Stimulated activated naive CD4-positive, alpha-beta T cell (primary cell): ENCODE measurements around the gene MYOM1.

ENCODE experiments used
- DNase-seq, 6 experiments: peaks; one replicate each; lab custom pipeline; 2025; lab: John Stamatoyannopoulos, UW

MYOM1 gene

GRCh38 chr18:3184275-3184963 is 35.3 kb downstream of the MYOM1 start:
- DNase-seq, result no peak

GRCh38 chr18:3183103-3183717 is 36.6 kb downstream of the MYOM1 start:
- no peak for DNase-seq

GRCh38 chr18:3180325-3180724 is 39.4 kb downstream of the MYOM1 start:
- DNase-seq, result no peak

DNA sequence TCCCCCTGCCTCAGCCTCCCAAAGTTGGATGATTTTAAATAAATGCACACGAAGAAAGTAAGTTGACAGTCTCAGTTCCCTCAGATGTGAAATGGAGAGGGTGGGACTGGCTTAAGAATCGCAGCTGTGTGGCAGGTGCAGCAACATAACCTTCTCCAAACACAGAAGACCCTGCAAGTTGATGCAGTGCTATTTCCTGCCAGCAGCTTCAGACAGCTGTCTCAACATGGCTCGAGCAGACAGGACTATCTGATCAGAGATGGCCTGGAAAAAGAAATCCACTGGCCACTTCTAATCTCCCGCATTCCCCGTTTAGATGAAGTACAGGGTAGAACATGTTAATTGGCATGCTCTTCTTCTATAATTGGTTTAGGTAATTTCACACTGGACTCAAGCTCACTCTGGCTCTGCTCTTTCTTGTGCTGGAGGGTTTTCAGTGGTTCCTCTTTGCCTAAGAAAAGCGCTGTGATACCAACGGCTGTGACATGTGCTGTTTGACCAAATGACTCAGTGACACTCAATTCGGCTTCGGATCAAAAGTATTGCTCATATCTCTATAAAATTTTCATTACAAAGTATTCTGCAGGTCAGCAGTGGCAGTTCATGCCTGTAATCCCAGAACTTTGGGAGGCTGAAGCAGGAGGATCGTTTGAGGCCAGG is 40.2 kb downstream of the MYOM1 start:
- DNase-seq, result no peak

DNA sequence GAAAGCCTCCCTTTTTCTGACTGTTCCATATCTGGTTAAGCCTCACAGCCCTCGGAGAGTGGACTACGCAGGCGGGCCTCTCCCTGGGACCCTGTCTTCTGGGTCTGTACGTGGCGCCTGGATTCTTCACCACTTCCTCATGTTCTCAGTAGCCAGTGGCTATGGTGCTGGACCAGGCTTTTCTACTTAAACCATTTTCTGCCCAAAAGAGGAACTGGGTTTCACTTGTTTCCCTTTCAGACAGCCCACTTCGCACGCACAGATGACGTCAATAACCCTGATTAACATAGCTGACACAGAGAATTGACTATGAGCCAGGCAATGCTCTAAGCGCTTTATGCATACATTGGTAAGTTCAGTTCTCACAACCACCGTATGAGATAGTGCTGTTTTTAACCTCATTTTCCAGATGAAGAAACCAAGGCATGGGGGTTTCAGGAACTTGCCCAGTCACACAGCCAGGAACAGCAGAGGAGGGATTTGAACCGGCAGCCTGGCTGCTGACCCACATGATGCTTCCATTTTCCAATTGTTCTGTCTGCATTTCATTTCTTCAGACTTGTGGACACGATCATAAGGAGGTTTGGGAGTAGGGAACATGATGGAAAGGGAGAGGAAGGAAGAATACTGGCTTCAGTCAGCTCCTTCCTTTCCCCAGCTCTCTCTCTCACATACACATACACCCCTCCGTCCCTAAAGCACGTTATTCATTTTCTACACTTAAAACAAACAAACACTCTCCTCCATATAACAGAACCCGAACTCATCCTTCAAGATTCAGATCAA is 41.7 kb downstream of the MYOM1 start:
- no peak for DNase-seq

GRCh38 chr18:3175195-3175758 is 44.5 kb downstream of the MYOM1 start:
- DNase-seq, result no peak

- DNase-seq, result no peak
Observed at GRCh38 chr18:3172097-3172496, 47.7 kb downstream of the MYOM1 start.

DNA sequence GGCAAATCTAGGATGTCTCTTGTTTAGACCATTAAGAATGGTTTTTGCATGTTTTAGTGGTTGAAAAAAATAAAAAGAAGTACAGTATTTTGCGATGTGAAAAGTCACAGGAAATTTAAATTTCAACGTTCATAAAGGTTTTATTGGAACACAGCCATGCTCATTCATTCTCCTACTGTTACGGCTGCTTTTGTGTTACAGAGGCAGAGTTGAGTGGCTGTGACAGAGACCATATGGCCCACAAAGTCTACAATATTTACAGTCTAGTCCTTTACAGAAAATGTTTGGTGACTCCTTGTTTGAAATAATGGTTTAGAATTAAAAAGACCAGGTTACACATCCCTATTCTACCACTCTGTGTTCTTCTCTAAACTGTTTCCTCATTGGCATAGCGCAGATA is 48.1 kb downstream of the MYOM1 start:
- no peak for DNase-seq

- DNase-seq, result no peak
Observed at GRCh38 chr18:3170441-3171161, 49.2 kb downstream of the MYOM1 start.

- DNase-seq, result no peak
Observed at GRCh38 chr18:3164381-3164780, 55.4 kb downstream of the MYOM1 start.

DNA sequence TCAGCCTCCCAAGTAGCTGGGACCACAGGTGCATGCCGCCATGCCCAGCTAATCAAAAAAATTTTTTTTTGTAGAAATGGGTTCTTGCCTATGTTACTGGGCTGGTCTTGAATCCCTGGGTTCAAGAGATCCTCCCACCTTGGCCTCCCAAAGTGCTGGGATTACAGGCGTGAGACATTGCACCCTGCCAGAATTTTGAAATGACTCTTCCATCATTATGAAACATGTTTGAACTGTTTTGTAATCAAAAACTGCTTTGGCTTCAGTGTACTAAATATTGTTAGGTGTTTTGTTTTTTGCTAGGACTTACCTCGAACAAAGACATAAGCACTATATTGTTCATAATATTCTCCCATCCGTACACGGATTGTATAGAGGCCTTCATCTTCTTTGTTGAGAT is 55.8 kb downstream of the MYOM1 start:
- DNase-seq, result no peak

GRCh38 chr18:3162181-3162580 is 57.6 kb downstream of the MYOM1 start:
- DNase-seq, result no peak

DNA sequence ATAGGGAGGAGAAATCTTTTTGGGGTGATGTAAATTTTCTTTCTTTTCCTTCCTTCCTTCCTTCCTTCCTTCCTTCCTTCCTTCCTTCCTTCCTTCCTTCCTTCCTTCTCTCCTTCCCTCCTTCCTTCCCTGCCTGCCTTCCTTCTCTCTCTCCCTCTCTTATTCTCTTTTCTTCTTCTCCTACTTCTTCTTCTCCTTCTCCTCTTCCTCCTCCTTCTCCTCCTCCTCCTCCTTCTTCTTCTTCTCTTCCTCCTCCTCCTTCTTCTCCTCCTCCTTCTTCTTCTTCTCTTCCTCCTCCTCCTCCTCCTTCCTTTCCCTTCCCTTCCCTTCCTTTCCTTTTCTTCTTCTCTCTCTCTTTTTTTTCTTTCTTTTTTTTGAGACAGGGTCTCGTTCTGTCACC is 59.9 kb downstream of the MYOM1 start:
- no peak for DNase-seq

DNA sequence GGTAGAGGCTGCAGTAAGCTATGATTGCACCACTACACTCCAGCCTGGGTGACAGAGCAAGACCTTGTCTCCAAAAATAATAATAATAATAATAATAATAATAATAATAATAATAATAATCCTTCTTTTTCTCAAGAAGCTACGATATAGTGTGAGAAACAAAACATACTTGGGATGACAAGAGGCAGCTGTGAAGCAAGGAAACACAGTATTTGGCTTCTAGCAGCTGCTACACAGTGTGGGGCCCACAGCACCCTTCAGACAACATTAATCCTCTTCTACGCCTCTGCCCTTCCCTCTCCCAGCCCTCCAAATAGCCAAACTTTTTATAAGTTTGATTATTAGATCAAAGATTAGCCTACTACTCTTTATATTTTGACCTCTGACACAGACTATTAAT is 62.2 kb downstream of the MYOM1 start:
- DNase-seq, result no peak

- no peak for DNase-seq
Observed at GRCh38 chr18:3157086-3157485, 62.7 kb downstream of the MYOM1 start.

GRCh38 chr18:3156325-3156640 is 63.5 kb downstream of the MYOM1 start:
- DNase-seq, result no peak

GRCh38 chr18:3154214-3154613 is 65.6 kb downstream of the MYOM1 start:
- no peak for DNase-seq

GRCh38 chr18:3153107-3153704 is 66.6 kb downstream of the MYOM1 start:
- DNase-seq, result no peak

DNA sequence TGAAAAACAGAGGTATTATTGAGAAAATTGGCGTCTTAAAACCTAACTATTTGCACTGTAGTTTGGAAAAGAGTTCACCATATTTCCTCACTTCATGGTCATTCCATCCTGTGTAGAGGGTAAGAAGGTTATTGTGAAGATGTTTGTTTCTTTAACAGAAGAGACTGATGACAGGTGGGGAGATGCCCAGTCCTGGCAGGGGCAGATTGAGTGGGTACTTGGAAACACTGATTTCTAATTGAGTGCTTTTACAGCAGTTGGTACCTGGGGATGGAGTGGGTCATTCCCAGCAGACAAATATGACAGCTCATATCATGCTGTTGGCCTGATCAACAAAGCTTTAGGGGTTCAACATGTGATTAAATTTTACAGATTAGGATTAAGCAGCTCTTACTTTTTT is 67.5 kb downstream of the MYOM1 start:
- DNase-seq, result no peak

GRCh38 chr18:3151399-3152264 is 68.1 kb downstream of the MYOM1 start:
- peak in 2 of 6 experiments; percentile 22 to 41 for DNase-seq
